ENCODE data around the gene TMOD4. TPM values are rescaled to one million over a fixed set of nuclear protein-coding genes. Genes with fewer than 3 reads are reported as not detected.

The TMOD4 gene
- total RNA-seq, 1 experiment from 2014 or later = not detected

DNA sequence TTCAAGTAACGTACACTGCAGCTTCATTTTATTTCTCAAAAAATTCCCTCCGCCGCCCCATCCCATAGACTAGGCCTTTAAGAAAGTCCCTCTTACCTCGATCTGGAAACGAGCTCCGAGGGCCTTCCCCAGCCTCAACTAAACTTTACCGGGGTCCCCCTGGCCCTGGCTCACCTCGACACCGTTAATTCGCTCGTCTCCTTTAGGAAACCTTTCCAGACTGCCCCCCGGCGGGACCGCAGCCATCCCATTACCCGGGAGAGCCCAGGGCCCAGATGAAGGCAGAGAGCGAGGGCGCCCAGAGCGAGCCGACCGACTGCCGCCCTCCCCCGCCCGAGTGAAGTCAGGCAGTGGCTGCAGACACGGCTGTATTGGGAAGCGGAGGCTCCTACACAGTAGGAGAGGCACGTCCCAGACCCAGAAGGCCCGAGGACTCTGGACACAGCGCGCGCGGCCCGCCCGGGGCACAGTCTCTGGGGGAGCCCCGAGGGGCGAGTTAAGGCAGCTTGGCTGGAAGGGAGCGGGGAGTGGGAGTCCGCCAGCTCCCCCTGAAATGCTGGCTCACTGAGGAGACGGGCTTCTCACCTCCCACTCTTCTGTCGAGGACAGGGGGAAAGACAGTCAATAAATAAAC, 44.0 kb downstream of the TMOD4 start:
- POLR2A ChIA-PET (ENCODE audit: unreplicated experiment) = interaction anchor here (0.6 to 0.7 kb wide), 5 partner anchors 10 to 1974 kb away, joined by 3 to 4 read pairs (median 3); no protein-coding TSS in a partner anchor
- H3K4me2 ChIP-seq = peak overlapping the region; percentile 76

GRCh38 chr1:151130987-151131586, 44.7 kb downstream of the TMOD4 start:
- TF ChIP-seq EZH2 (IDR thresholded peaks at IDR 0.05; ENCODE audit: low read depth) = no peak
- TF ChIP-seq, protein P1, sequence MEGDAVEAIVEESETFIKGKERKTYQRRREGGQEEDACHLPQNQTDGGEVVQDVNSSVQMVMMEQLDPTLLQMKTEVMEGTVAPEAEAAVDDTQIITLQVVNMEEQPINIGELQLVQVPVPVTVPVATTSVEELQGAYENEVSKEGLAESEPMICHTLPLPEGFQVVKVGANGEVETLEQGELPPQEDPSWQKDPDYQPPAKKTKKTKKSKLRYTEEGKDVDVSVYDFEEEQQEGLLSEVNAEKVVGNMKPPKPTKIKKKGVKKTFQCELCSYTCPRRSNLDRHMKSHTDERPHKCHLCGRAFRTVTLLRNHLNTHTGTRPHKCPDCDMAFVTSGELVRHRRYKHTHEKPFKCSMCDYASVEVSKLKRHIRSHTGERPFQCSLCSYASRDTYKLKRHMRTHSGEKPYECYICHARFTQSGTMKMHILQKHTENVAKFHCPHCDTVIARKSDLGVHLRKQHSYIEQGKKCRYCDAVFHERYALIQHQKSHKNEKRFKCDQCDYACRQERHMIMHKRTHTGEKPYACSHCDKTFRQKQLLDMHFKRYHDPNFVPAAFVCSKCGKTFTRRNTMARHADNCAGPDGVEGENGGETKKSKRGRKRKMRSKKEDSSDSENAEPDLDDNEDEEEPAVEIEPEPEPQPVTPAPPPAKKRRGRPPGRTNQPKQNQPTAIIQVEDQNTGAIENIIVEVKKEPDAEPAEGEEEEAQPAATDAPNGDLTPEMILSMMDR (conservative IDR thresholded peaks at IDR 0.05) = no peak
- H3K4me2 ChIP-seq = peak overlapping the region; percentile 76
- peak overlapping the region; percentile 72 for H2AFZ ChIP-seq
- H4K20me1 ChIP-seq (ENCODE audit: insufficient read depth) = no peaks in the 10 kb centered on the region
- intact Hi-C loops (cut with micrococcal nuclease; ENCODE audit: unreplicated experiment) = no loop called here
- no peaks in the 10 kb centered on the region for H3K4me1 ChIP-seq (replicated peaks; ENCODE audit: insufficient read depth)
- ChIA-PET POLR2A (ENCODE audit: unreplicated experiment) (interaction anchor here (0.6 to 0.7 kb wide), 5 partner anchors 11 to 1975 kb away, joined by 3 to 4 read pairs (median 3); no protein-coding TSS in a partner anchor), CTCF (interaction anchor here (0.6 to 2.1 kb wide), 4 partner anchors 11 to 546 kb away, joined by 3 to 10 read pairs (median 3); no protein-coding TSS in a partner anchor)
- H3K9me2 ChIP-seq (ENCODE audit: insufficient read depth) = no peaks in the 10 kb centered on the region
- H3K36me3 ChIP-seq (ENCODE audit: low read depth) = no peaks in the 10 kb centered on the region
- DNase-seq = peak; percentile 64 to 84
- peaks cover 14% of the 10 kb centered on the region; the same call in 1 of the 2 replicates for H3F3A ChIP-seq (ENCODE audit: insufficient read depth, low read depth)
- H3K79me2 ChIP-seq (ENCODE audit: low read depth) = no peaks in the 10 kb centered on the region
- peaks cover 18% of the 10 kb centered on the region; the same call in 1 of the 2 replicates for H3K27me3 ChIP-seq (ENCODE audit: insufficient read depth, low read depth)
- H3K27ac ChIP-seq = no peak overlapping the region
- BruUV-seq (replicated peaks) = no TSS peak
- no peaks in the 10 kb centered on the region for H3K9me3 ChIP-seq (ENCODE audit: insufficient read depth, low read depth)
- peak overlapping the region; percentile 42; the same call in 1 of the 2 replicates for H3K4me3 ChIP-seq

More for the DNA sequence above, 44.0 kb downstream of the TMOD4 start:
- Histone ChIP-seq H2AFZ (peak overlapping the region; percentile 72; the same call in 1 of the 2 replicates), H4K20me1 (ENCODE audit: insufficient read depth) (no peaks in the 10 kb centered on the region), H3F3A (ENCODE audit: insufficient read depth, low read depth) (peaks cover 14% of the 10 kb centered on the region; the same call in 1 of the 2 replicates), H3K27me3 (ENCODE audit: insufficient read depth, low read depth) (peaks cover 18% of the 10 kb centered on the region; the same call in 1 of the 2 replicates), H3K36me3 (ENCODE audit: low read depth) (no peaks in the 10 kb centered on the region), H3K4me1 (replicated peaks; ENCODE audit: insufficient read depth) (no peaks in the 10 kb centered on the region), H3K4me3 (peak overlapping the region; percentile 42; the same call in 1 of the 2 replicates), H3K27ac (no peak overlapping the region), H3K9me3 (ENCODE audit: insufficient read depth, low read depth) (no peaks in the 10 kb centered on the region), H3K79me2 (ENCODE audit: low read depth) (no peaks in the 10 kb centered on the region), H3K9me2 (ENCODE audit: insufficient read depth) (no peaks in the 10 kb centered on the region)
- TF ChIP-seq, protein P1 (conservative IDR thresholded peaks at IDR 0.05) = no peak
- no peak for TF ChIP-seq EZH2 (IDR thresholded peaks at IDR 0.05; ENCODE audit: low read depth)
- no TSS peak for BruUV-seq (replicated peaks)
- intact Hi-C loops (cut with micrococcal nuclease; ENCODE audit: unreplicated experiment) = no loop called here
- DNase-seq = no peak
- CTCF ChIA-PET = interaction anchor here (0.6 to 2.1 kb wide), 3 partner anchors 10 to 61 kb away, joined by 3 to 10 read pairs (median 3); no protein-coding TSS in a partner anchor

- TF ChIP-seq, protein P1 (conservative IDR thresholded peaks at IDR 0.05) = no peak
- no peak for TF ChIP-seq EZH2 (IDR thresholded peaks at IDR 0.05; ENCODE audit: low read depth)
- DNase-seq = no peak
- BruUV-seq (replicated peaks) = no TSS peak
- Histone ChIP-seq H3K4me3 (no peak overlapping the region), H3K4me2 (no peak overlapping the region), H3K27ac (no peak overlapping the region), H3K9me3 (ENCODE audit: insufficient read depth, low read depth) (no peaks in the 10 kb centered on the region), H3K9me2 (ENCODE audit: insufficient read depth) (no peaks in the 10 kb centered on the region), H3F3A (ENCODE audit: insufficient read depth, low read depth) (peaks cover 14% of the 10 kb centered on the region; the same call in 1 of the 2 replicates), H4K20me1 (ENCODE audit: insufficient read depth) (no peaks in the 10 kb centered on the region; the same call in 1 of the 2 replicates), H3K4me1 (replicated peaks; ENCODE audit: insufficient read depth) (no peaks in the 10 kb centered on the region), H3K27me3 (ENCODE audit: insufficient read depth, low read depth) (peaks cover 18% of the 10 kb centered on the region; the same call in 1 of the 2 replicates), H3K36me3 (ENCODE audit: low read depth) (no peaks in the 10 kb centered on the region), H3K79me2 (ENCODE audit: low read depth) (no peaks in the 10 kb centered on the region), H2AFZ (no peak overlapping the region)
- CTCF ChIA-PET = no interaction called here
- POLR2A ChIA-PET (ENCODE audit: unreplicated experiment) = no interaction called here
- intact Hi-C loops (cut with micrococcal nuclease; ENCODE audit: unreplicated experiment) = no loop called here
Measured at GRCh38 chr1:151128800-151129199, 47.0 kb downstream of the TMOD4 start.

Data from PC-9 (cell line).